GM18907 (cell line): ENCODE results near the gene ZBTB7C.

Experiments
- ATAC-seq: cut with Tn5 transposase; IDR thresholded peaks from one replicate; pipeline ENCODE4 v1.9.1; 2021; ENCODE audit warnings: mild to moderate bottlenecking, moderate library complexity; ENCODE audit not compliant: unreplicated experiment

Gene ZBTB7C

DNA sequence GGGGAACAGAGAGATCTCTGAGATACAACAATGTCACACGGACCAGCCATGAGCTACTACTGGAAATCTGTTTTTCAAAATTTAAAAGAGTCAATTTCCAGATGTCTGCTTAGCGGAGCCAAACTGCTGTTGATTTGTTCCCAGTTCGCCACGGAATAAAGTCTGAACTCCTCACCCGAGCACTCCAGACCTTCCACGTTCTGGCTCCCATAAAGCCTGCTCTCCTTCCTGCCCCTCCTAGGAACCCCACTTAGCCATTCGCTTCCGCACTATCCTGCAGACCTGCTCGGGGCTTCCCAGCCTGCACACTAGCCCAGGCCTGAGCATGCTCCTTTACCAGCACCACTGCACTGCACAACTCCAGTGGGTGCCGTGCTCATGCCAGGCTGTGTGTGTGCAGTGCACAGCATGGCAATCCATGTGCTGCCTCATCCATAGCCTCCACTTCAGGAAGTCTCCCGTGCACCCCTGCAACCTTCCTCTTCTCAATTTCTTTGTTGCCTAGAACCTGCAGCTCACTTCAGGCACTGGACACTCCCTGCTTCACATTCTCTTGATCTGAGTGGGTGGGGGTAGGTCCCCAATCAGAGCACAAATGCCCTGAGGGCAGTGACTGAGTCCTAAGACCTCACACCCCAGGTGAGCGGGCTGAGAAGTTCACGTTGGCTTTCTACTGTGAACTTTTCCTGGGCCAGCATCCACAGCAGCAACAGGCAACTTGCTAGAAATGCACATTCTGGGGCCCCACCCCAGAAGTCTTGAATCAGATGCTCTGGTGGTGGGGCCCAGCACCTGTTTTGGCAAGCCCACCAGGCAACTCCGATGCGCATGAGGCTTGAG is 53.7 kb downstream of the ZBTB7C start:
- ATAC-seq: no peak

GRCh38 chr18:48354746-48355260 is 54.4 kb downstream of the ZBTB7C start:
- ATAC-seq: no peak

- ATAC-seq: no peak
Measured at GRCh38 chr18:48352051-48352755, 57.0 kb downstream of the ZBTB7C start.

GRCh38 chr18:48351216-48352050 is 57.8 kb downstream of the ZBTB7C start:
- no peak for ATAC-seq

DNA sequence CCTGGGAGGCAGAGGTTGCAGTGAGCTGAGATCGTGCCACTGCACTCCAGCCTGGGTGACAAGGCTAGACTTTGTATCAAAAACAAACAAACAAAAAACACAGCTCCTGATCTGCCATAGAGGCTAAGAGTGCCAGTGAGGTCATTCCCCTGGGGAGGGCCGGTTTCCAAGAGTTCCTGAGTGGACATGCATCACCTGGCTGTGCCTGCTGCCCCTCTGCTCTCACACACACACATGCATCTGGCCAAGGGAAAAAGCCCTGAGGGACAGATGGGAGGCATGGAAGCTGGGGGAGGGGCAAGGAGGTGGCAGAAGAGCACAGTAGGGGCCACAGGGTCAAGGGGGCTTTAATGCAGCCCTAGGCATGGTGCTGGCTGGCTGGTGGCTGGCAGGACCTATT is 60.4 kb downstream of the ZBTB7C start:
- ATAC-seq: no peak

- ATAC-seq: no peak
Measured at GRCh38 chr18:48347756-48348326, 61.3 kb downstream of the ZBTB7C start.

DNA sequence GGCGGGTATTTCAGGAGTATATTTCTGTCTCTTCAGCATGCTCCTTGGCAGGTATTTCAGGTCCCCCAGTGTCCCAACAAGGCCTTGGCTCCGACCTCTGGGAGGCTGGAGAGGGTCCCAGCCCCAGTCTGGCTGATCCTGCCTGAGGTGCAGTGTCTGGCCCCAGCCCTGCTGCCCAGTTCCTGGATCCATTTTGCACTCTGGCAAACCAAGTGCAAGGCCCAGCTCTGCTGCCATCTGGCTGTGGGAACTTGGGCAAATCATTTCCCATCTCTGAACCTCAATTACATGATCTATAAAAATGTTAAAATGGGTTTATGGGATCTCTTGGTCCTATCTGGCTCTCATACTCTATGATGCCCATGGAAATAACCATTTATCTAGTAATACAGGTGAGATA is 63.6 kb downstream of the ZBTB7C start:
- no peak for ATAC-seq

DNA sequence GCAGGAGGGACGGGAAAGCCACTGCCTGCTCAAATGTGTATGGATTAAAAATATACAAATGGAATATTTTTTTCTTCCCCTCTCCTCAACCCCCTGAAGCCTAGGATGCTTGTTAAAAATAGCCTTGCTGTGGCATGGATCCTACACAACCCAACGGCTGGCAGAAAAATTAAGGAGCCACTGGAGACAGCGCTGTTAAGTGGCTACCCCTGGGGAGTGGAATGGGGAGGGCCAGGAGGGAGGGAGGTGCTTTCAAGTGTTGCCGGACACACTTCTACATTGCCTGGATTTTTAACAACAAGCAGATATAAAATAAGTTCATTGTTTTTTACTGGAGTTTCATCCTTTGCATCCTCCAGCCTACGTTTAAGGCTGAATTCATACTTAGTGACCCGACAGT is 66.6 kb downstream of the ZBTB7C start:
- no peak for ATAC-seq

DNA sequence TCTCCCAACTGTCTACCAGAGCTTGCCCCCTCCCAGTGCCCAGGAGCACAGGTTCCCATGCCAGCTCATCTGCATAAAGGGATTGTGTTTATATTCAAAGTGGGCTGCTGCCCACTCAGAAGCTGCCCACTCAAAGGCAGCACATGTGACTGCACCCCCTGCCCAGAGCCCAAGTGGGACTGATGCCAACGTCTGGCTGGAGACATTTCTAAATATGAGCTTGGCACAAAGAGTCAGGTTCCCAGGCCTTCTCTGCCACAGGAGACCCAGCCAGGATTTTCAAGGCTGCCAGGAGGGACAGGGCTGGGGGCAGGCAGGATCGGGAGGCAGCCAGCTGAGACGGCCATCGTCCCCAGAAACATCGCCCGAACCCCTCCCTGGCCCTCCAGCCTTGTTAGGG is 67.1 kb downstream of the ZBTB7C start:
- no peak for ATAC-seq

DNA sequence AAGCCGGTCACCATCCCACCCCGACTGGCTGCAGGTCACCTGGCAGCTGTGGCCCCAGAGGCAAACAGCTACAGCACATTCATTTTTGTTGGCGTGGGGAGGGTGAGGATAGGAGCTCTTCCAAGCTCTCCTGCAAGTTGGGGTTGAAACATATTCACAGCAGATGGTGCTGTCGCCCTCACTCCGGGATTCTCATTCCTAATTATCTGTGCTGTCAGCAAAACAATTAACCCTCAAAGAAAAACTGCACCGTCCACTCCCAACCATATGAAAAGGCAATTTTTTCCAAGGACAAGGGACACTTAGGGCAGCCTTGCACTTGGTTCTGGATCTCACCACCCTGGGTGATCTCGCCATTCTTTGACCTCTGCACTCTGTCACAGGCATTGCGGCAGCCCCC is 68.6 kb downstream of the ZBTB7C start:
- no peak for ATAC-seq

DNA sequence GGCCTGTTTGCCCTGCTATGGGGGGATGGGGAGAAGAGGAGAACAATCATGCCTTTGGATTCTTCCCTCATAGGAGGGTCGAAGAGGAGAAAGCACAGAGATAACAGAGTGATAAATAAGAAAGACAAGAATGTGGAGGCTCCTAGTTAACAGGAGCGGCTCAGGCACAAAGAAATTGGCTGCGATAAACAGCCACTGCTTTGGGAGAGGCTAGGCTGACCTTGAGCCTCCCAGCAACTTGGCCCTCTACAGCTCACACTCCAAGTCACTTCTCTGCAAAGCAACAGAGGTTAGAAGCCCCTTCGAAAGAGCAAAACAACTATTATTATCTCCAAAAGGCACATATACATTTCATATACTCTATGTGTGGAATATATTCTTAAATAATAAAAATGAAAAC is 69.5 kb downstream of the ZBTB7C start:
- no peak for ATAC-seq

DNA sequence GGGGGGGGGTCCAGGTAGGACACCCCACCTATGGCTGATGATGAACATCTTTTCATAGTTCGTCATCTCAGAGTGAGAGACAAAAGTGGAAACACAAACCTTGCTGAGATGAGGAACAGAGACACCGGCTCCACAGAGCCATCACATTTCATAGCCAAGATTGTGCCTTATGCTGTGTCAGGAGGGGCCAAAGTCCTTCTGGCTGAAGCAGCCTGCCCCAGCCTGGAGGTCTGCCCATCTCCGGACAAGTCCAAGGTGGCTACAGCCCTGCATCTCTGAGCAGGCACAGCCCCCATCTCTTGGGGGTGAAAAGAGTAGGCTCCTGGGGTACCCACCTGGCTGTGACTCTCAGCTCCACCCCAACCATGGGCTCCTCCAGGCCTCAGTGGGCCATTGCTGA is 70.3 kb downstream of the ZBTB7C start:
- ATAC-seq: no peak

- no peak for ATAC-seq
Measured at GRCh38 chr18:48337053-48337452, 72.1 kb downstream of the ZBTB7C start.

DNA sequence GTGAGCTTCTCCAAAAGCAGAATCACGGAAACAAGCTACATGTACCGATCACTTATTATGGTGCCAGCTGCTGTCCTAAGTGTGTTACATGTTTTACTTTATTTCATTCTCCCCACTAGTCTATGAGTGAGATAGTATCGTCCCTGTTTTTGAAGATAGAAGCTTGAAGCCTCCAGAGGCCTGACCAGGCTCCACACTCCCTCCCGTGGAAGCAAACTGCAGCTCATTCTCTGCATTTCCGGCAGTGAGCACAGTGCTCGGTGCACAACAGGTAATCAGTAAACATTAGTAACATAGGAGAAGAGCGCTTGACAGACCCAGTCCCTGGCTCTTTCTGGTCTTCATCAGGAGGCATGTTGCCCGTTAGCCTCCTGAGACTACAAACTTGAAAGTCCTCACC is 72.9 kb downstream of the ZBTB7C start:
- ATAC-seq: no peak

GRCh38 chr18:48335829-48336228 is 73.4 kb downstream of the ZBTB7C start:
- no peak for ATAC-seq

DNA sequence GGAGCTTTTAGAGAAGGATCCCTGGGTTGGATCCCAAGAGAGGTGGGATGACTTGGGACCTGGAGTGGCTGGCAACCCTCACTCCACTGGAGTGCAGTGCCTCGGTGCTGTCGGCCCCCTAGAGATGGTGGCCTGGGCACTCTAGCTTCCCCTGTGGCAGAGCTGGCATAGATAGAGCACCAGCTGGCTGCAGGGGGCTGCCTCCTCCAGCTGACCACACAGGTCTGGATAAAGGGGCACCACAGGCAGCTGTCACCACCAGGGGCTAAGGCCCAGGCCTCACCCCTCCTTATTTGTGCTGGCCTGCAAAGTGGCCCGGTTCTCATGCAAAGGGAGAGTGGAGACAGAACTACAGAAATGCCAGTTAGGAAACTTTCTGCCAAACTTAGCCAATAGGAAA is 74.3 kb downstream of the ZBTB7C start:
- no peak for ATAC-seq

GRCh38 chr18:48333563-48333962 is 75.6 kb downstream of the ZBTB7C start:
- ATAC-seq: no peak

DNA sequence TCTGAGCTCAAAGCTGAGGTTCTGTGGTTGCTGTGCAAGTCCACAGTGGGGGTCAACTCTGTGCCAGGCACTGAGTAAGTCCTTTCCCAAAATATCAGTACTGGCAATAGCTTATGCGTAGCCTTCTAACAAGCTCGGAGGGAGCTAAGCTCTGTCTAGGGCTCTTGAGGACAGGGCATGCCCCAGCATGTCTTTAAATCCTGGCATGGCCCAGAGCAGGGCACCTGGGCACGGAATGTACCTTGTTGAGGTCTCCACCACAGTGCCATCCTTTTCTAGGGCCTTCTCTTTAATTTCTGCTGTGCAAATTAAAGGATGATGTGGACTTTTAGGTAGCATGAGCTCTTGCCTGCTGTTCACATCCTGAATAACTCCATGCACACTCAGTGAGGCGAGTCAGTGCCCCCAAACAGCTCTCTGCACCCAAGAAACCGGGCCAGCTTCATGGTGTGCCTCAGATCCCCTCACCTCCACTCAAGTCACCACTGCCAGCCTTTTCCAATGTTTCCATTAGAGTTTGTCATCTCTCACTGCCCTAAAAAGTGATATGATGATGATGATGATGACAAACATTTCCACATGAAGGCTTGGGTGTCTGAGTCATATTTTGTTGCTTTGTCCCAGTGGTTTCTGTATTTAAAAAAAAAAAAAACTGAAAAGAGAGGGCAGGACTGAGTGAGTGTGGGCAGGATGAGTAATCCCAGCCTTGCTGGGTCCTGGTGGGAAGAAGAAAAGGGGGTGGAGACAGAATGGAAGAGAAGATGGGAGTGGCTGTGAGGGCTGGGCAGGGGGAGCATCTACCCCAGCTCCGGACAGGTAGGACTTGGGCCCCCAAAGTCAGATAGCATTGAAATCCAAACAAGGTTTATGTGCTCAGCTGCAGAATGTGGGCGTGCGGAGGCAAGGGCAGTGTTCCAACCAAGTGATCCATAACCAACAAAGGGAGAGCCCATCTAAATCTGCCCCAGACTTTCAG is 78.9 kb downstream of the ZBTB7C start:
- ATAC-seq: no peak

- ATAC-seq: no peak
Measured at GRCh38 chr18:48328473-48329210, 80.5 kb downstream of the ZBTB7C start.
